HFFc6 (cell line): ENCODE data around the gene ANKMY1. TPM values are rescaled to one million over a fixed set of nuclear protein-coding genes. Genes with fewer than 3 reads are reported as not detected.

Experiments
- DNase-seq: peaks from one replicate; pipeline ENCODE4 v3.0.0-alpha.2; 2018
- H3K27ac Mint-ChIP-seq: 2 replicates; pipeline ENCODE4 v1.8.0; 2020; ENCODE audit warnings: mild to moderate bottlenecking, mixed read lengths
- H3K27me3 Mint-ChIP-seq: 2 replicates; pipeline ENCODE4 v1.8.0; 2021; ENCODE audit warnings: mild to moderate bottlenecking, moderate library complexity, mixed read lengths; ENCODE audit not compliant: insufficient read depth
- H3K36me3 Mint-ChIP-seq: 2 replicates; pipeline ENCODE4 v1.8.0; 2021; ENCODE audit warnings: low read depth, mixed read lengths
- H3K4me1 Mint-ChIP-seq: 2 replicates; pipeline ENCODE4 v1.8.0; 2020; ENCODE audit warnings: low read depth, mixed read lengths
- H3K4me3 Mint-ChIP-seq: 2 replicates; pipeline ENCODE4 v1.8.0; 2020; ENCODE audit warnings: mild to moderate bottlenecking, moderate library complexity, mixed read lengths
- H3K9me3 Mint-ChIP-seq: 2 replicates; pipeline ENCODE4 v1.8.0; 2020; ENCODE audit warnings: mild to moderate bottlenecking, mixed read lengths
- CTCF ChIP-seq: fragments of 200-600 bp; sonication (generic); IDR thresholded peaks from 2 replicates; pipeline ENCODE4 v1.5.0; 2021; ENCODE audit warnings: antibody characterized with exemption, mild to moderate bottlenecking
- total RNA-seq, 6 experiments: library from RNA; stranded (reverse); fragmentation: NEBNext Ultra II Directional; extraction: Animal tissue kit (Norgen Biotek cat#: 25700); gene quantifications; 2 replicates in 1 of 6; 3 replicates in 5 of 6; pipeline ENCODE4 v1.2.3, GENCODE V29; 2021

The ANKMY1 gene
- total RNA-seq, 6 experiments from 2014 or later = 4.4 to 5.6 (median 5.2) TPM

- Mint-ChIP-seq H3K4me3 (no peak overlapping the region), H3K27ac (no peak overlapping the region), H3K4me1 (no peaks in the 10 kb centered on the region), H3K9me3 (peaks cover 14% of the 10 kb centered on the region), H3K36me3 (peaks cover 9% of the 10 kb centered on the region; the same call in 1 of the 2 replicates), H3K27me3 (peaks cover 20% of the 10 kb centered on the region)
- DNase-seq = no peak
- no peak for TF ChIP-seq CTCF
These were observed 90.0 kb downstream of the ANKMY1 start for GRCh38 chr2:240467659-240468302.

- DNase-seq = no peak
- no peaks in the 10 kb centered on the region for H3K4me1 Mint-ChIP-seq
- TF ChIP-seq CTCF = no peak
- H3K27ac Mint-ChIP-seq = no peak overlapping the region
- H3K27me3 Mint-ChIP-seq = peaks cover 14% of the 10 kb centered on the region
- no peak overlapping the region for H3K4me3 Mint-ChIP-seq
- peaks cover 5% of the 10 kb centered on the region; the same call in 1 of the 2 replicates for H3K36me3 Mint-ChIP-seq
- H3K9me3 Mint-ChIP-seq = peaks cover 14% of the 10 kb centered on the region
These were observed 90.6 kb downstream of the ANKMY1 start for GRCh38 chr2:240467149-240467642.

GRCh38 chr2:240466579-240467148 is 91.1 kb downstream of the ANKMY1 start:
- no peak for TF ChIP-seq CTCF
- Mint-ChIP-seq H3K9me3 (peaks cover 14% of the 10 kb centered on the region), H3K4me1 (no peaks in the 10 kb centered on the region), H3K27ac (no peak overlapping the region), H3K4me3 (no peak overlapping the region), H3K27me3 (peaks cover 13% of the 10 kb centered on the region), H3K36me3 (peaks cover 5% of the 10 kb centered on the region; the same call in 1 of the 2 replicates)
- no peak for DNase-seq

GRCh38 chr2:240465765-240466578 is 91.8 kb downstream of the ANKMY1 start:
- DNase-seq = no peak
- H3K27ac Mint-ChIP-seq = no peak overlapping the region
- TF ChIP-seq CTCF = no peak
- no peak overlapping the region for H3K4me3 Mint-ChIP-seq
- H3K36me3 Mint-ChIP-seq = peaks cover 5% of the 10 kb centered on the region; the same call in 1 of the 2 replicates
- H3K4me1 Mint-ChIP-seq = no peaks in the 10 kb centered on the region
- H3K9me3 Mint-ChIP-seq = peaks cover 14% of the 10 kb centered on the region
- H3K27me3 Mint-ChIP-seq = peaks cover 10% of the 10 kb centered on the region

- TF ChIP-seq CTCF = no peak
- peaks cover 5% of the 10 kb centered on the region; the same call in 1 of the 2 replicates for H3K36me3 Mint-ChIP-seq
- no peak overlapping the region for H3K4me3 Mint-ChIP-seq
- H3K9me3 Mint-ChIP-seq = peaks cover 9% of the 10 kb centered on the region
- no peaks in the 10 kb centered on the region for H3K4me1 Mint-ChIP-seq
- H3K27ac Mint-ChIP-seq = no peak overlapping the region
- peaks cover 10% of the 10 kb centered on the region for H3K27me3 Mint-ChIP-seq
- no peak for DNase-seq
These were observed 92.5 kb downstream of the ANKMY1 start for GRCh38 chr2:240465268-240465764.
